Measurements from ENCODE around the gene DSEL.

DSEL gene
- total RNA-seq = 0.72 to 9.2 (median 4.7) reads per million in 9 experiments

DNA sequence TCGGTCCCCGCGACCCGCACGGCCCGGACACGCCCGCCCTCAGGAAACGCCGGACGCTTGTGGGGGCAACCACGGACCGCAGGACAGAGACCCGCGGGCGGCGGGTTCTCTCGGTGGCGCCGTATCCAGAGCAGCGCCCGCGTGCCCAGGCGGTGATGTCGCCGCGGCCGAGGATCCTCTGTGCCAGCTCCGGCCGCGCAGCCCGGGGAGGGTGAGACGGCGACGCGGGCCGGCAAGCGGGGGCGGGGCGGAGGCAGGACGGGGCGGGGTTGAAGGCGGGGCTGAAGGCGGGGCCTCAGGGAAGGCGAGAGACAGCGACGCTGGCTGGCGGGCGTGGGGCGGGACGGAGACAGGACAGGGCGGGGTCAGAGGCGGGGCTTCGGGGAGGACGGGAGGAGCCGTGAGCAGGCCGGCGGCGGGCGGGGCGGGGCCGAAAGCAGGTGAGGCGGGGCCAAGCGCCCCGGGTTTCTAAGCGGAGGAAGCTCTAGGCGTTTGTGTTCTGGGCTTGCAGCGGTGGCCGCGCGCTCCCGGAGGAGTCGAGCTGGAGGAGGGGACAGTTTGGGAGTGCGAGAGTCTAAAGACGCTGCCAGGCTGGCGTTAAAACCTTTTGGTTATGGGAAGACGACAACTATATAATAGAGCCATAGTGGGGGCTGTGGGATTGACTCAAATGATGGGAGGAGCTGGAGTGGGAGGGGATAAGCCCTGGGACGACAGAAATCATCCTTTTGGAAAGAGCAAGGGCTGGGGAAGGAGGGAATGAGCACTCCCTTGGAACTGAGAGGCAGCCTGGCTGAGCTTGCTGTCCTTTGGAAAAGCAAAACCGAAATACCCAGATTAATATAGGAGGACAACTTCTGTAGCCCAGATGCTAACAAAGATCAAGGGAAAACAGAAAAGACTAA is at the start of gene DSEL:
Gene DSEL, minus strand, starts transcription at position 182 of the 905 bp plus-strand sequence. CDS start 2,112 bp downstream, outside the sequence.
- Mint-ChIP-seq H3K4me3 (peak within 1 kb of the TSS; percentile 87 to 94), H3K9me3 (no peaks in the 10 kb centered on the region), H3K4me1 (ENCODE audit: low read depth in 2 of 2) (peaks cover 20 to 28% of the 10 kb centered on the region in 2 donors), H3K36me3 (ENCODE audit: insufficient read depth) (peaks cover 5% of the 10 kb centered on the region), H3K27ac (peak within 1 kb of the TSS; percentile 62 to 67), H3K27me3 (no peaks in the 10 kb centered on the region)
- peak; percentile 96 to 97 (median 97) for DNase-seq
- peak; percentile 92 for ATAC-seq (replicated peaks)

DNA sequence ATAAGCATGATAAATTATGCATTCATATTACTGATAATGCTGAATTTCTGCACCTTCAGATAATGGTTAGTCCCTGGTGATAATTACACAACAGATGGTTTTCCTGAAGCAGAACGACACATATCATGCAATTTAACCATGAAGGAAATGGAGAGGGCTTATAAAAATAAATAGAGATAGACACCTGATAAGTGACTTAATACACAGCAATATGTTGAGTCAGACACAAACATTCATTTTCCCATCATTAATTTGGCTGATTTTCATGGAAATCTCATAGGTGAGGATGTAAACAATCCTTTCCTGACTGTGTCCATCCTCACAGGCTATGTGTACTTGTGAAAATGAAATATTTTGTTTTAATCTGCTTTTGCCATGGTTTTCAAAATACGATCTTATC is 36.9 kb upstream of the DSEL start:
- DNase-seq = no peak
- Mint-ChIP-seq H3K36me3 (ENCODE audit: insufficient read depth) (no peaks in the 10 kb centered on the region), H3K4me3 (no peak overlapping the region), H3K9me3 (no peaks in the 10 kb centered on the region), H3K4me1 (ENCODE audit: low read depth in 2 of 2) (no peaks in the 10 kb centered on the region), H3K27me3 (no peaks in the 10 kb centered on the region), H3K27ac (no peak overlapping the region)
- ATAC-seq (replicated peaks) = no peak

DNA sequence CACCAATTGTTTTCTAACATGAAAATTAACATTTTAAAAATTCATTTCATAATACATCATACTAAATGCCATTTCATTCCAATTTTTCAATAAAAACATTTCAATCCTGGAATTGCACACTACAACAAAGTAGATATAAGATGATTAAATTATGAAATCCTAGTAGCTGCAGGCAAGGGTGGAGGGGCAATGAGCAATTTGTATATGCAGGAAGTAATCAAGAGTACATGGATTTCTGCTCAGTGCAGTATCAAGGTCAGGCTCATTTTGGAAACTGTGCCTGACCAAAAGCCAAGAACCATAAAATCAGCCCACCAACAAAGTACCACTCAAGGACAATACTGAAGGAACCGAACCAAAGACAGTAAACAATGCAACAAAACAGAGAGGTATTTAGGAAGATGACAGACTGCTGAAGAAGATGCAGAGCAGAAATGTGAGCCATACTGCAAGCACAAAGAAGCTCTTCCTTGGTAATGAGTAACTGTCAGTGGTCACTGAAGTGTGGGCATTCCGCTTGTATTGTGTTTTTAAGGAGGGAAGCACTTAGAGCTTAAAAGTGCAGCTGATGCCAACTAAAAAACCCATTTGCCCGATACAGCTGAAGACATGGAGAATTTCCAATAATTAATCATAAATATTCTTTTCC is 34.5 kb upstream of the DSEL start:
- H3K4me1 Mint-ChIP-seq (ENCODE audit: low read depth in 2 of 2) = no peaks in the 10 kb centered on the region
- H3K4me3 Mint-ChIP-seq = no peak overlapping the region
- no peaks in the 10 kb centered on the region for H3K9me3 Mint-ChIP-seq
- DNase-seq (no peak), ATAC-seq (replicated peaks) (no peak)
- no peaks in the 10 kb centered on the region for H3K36me3 Mint-ChIP-seq (ENCODE audit: insufficient read depth)
- H3K27ac Mint-ChIP-seq = no peak overlapping the region
- H3K27me3 Mint-ChIP-seq = no peaks in the 10 kb centered on the region

DNA sequence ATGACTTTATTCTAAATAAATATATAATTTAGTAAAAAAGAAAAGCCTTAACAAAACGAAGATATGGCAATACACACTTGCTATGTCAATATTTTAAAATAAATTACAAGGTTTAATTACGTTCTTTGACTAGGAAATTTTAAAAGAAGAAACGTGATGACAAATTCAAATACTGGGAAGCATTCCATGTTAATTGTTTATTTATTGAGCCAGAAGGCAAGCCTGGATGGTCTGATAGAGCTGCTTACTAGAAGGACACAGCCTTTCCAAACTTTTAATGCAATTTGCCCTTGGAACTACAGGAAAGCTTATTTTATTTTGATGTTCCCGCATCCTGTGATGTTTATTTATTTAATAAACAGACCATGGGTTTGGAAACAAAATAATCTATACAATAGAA is 33.4 kb upstream of the DSEL start:
- Mint-ChIP-seq H3K4me1 (ENCODE audit: low read depth in 2 of 2) (no peaks in the 10 kb centered on the region), H3K9me3 (no peaks in the 10 kb centered on the region), H3K36me3 (ENCODE audit: insufficient read depth) (no peaks in the 10 kb centered on the region), H3K27me3 (no peaks in the 10 kb centered on the region), H3K27ac (no peak overlapping the region), H3K4me3 (no peak overlapping the region)
- DNase-seq = no peak
- ATAC-seq (replicated peaks) = no peak

DNA sequence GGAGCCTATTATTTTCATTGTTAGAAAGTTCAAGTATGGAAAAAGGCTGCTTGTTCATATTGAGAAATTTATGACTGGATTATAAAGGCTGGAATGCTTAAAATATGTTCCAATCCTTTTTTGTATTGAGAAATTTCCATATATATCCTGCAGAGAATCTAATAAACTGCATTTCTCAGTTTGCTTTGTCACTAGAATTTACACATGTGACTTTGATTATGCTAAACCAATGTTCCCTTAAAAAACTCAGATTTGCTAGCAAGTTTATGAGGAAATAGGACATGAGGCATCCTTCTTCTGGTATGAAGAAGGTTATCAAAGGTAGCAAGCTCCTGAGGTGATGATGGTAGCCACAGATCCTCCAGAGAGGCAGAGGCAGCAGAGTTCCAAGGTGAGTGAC is 29.2 kb upstream of the DSEL start:
- Mint-ChIP-seq H3K4me3 (no peak overlapping the region), H3K9me3 (no peaks in the 10 kb centered on the region), H3K4me1 (ENCODE audit: low read depth in 2 of 2) (no peaks in the 10 kb centered on the region), H3K27me3 (no peaks in the 10 kb centered on the region), H3K36me3 (ENCODE audit: insufficient read depth) (no peaks in the 10 kb centered on the region), H3K27ac (no peak overlapping the region)
- DNase-seq = no peak
- no peak for ATAC-seq (replicated peaks)

DNA sequence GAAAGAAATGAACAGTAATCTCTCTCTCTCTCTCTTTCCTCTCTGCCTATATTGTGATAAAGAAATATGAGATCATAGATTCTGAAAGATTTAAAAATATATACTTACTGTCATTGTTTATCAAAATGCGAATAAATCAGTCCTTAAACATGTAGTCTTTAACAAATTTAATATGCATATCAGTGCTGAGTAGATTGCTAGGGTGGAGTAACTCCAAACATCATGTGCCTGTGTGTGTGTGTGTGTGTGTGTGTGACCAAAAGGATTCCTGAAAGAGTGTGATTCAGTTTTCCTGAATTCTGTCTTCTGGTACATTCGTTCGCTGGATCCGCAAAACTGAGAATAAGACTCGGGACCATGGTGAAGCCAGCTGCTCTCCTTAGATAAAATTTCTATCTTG is 24.0 kb upstream of the DSEL start:
- Mint-ChIP-seq H3K4me3 (no peak overlapping the region), H3K9me3 (no peaks in the 10 kb centered on the region), H3K4me1 (ENCODE audit: low read depth in 2 of 2) (no peaks in the 10 kb centered on the region), H3K27me3 (no peaks in the 10 kb centered on the region), H3K27ac (no peak overlapping the region), H3K36me3 (ENCODE audit: insufficient read depth) (no peaks in the 10 kb centered on the region)
- ATAC-seq (replicated peaks) = no peak
- no peak for DNase-seq

DNA sequence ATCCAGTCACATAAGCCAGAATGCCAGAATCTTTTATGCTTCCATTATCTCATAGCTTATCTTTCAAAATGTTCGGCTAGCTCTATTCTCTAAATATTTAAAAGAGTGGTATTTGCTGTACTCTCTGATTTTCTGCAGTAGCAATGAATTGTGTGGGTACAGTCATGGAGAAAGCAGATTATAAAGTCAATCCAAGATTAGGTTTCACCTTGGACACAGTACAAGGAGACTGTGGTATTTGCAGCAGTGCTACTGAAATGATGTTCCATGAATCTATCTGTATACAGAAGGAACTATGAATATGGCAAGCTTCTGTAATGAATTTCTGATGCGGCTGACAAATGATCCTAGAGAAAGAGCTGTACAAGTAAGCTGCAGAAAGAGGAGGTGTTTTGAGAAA is 15.4 kb upstream of the DSEL start:
- Mint-ChIP-seq H3K9me3 (no peaks in the 10 kb centered on the region), H3K36me3 (ENCODE audit: insufficient read depth) (no peaks in the 10 kb centered on the region), H3K27ac (no peak overlapping the region), H3K4me3 (no peak overlapping the region), H3K4me1 (ENCODE audit: low read depth in 2 of 2) (no peaks in the 10 kb centered on the region), H3K27me3 (peaks cover 21 to 24% of the 10 kb centered on the region in 2 donors)
- ATAC-seq (replicated peaks) (no peak), DNase-seq (no peak)

DNA sequence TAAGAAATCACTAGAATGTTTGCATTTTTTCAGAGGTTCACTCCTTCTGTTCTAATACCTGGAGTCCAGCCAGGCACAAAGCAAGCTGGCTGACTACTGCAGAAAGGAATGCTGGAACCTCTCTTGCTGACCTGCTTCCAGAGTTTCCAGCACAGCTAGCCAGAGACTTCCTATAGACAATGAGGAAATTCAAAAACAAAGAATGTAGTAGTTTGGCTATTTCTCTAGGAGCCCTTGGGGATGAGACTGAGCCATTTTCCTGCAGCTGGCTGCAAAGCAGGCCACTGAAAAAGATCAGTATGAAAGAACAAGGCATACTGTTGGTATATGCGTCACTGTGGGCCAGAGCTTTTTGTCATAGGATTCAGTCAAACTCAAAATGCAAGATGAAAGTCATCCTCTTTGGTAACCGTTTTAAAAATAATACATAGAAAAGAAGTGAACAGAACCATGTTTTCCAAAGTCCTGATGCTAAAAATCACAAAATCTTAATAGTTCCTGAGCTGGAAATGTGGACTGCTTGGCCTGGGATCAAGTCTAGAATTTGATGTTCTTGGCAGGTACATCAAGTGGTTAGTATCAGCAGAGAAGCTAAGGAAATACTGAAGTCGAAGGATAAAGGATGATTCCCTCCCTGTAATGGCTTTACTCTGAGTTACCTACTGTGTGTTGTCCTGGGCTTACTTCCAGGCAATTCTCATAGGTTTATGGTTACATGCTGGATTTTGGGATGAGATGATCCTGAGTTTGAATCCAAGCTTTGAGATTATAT is 9.0 kb upstream of the DSEL start:
- no peak overlapping the region for H3K4me3 Mint-ChIP-seq
- ATAC-seq (replicated peaks) (no peak), DNase-seq (no peak)
- no peaks in the 10 kb centered on the region for H3K36me3 Mint-ChIP-seq (ENCODE audit: insufficient read depth)
- no peak overlapping the region for H3K27ac Mint-ChIP-seq
- H3K9me3 Mint-ChIP-seq = no peaks in the 10 kb centered on the region
- peaks cover 18 to 22% of the 10 kb centered on the region in 2 donors for H3K27me3 Mint-ChIP-seq
- no peaks in the 10 kb centered on the region for H3K4me1 Mint-ChIP-seq (ENCODE audit: low read depth in 2 of 2)

DNA sequence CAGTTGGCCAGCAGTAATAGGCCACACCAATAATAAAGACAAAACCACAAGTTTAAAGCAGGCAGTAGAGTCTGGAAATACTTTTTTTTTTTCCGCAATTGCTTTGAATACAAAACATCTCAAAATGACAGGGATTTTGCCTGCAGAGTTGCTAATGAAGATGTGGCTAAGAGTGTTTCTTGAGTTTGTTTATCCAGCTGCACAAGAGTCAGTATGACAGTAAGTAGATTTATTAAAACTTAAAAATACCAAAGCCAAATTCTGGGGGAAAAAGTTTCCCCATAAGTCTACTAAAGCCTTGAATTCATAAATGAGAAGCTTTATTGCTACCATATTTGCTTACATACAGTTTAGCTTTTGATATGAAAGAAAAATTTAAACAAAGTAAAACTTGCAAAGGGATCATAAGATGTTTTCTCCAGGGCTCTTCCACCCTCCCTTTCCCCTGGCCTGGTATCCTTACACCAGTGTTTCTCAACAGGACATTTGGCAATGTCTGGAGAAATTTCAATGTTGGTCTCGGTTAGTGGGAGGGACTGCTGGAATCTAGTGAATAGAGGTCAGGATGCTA is 3.9 kb upstream of the DSEL start:
- H3K9me3 Mint-ChIP-seq = no peaks in the 10 kb centered on the region
- ATAC-seq (replicated peaks) = no peak

DNA sequence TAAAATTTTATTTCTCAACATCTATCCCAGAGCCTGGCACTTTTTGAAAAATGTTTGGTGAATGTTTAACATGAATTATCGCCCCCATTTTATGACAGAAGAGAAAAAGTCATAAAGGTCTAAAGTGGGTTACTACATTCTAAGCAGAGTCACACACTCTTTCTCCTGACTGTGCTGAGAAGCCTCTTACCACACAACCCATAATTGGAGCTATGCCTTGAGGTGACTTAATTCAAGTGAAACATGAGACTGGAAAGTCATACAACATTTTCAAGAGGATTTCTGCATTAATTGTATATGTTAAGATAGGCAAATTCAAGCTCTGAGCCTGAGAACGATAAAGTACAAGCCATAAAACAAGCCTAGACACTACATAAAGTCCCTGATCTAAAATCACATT is 3.1 kb upstream of the DSEL start:
- ATAC-seq (replicated peaks) = no peak
- H3K9me3 Mint-ChIP-seq = no peaks in the 10 kb centered on the region
- peaks cover 10 to 22% of the 10 kb centered on the region in 2 donors for H3K27me3 Mint-ChIP-seq
- H3K4me3 Mint-ChIP-seq = no peak overlapping the region
- no peak overlapping the region for H3K27ac Mint-ChIP-seq
- no peak for DNase-seq
- peaks cover 5% of the 10 kb centered on the region for H3K36me3 Mint-ChIP-seq (ENCODE audit: insufficient read depth)
- H3K4me1 Mint-ChIP-seq (ENCODE audit: low read depth in 2 of 2) = peaks cover 18 to 28% of the 10 kb centered on the region in 2 donors

More for the DNA sequence above, 3.9 kb upstream of the DSEL start:
- Mint-ChIP-seq H3K4me1 (ENCODE audit: low read depth in 2 of 2) (peaks cover 15 to 24% of the 10 kb centered on the region in 2 donors), H3K27me3 (peaks cover 14 to 22% of the 10 kb centered on the region in 2 donors), H3K36me3 (ENCODE audit: insufficient read depth) (peaks cover 5% of the 10 kb centered on the region), H3K27ac (no peak overlapping the region), H3K4me3 (no peak overlapping the region)
- DNase-seq = no peak

DNA sequence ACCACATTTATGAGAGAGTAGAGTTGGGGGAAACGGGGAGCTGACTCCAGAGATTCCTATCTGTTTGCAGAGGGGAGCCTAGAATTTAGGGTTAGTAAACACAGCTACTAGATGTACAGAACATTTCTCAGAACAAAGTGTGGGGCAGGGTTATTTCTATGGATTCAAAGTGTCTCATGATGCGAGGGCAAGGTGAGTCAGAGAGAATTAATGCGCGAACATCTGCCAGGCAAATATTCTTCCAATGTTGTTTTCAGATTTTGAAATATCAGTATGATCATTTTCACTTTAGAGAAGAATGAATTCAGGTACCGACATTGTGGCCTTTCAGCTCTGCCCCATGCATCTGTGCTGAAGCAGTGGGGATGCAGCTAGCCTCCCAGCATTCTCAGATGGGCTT is 2.0 kb upstream of the DSEL start:
- Mint-ChIP-seq H3K27me3 (peaks cover 10 to 17% of the 10 kb centered on the region in 2 donors), H3K27ac (no peak overlapping the region), H3K9me3 (no peaks in the 10 kb centered on the region), H3K36me3 (ENCODE audit: insufficient read depth) (peaks cover 5% of the 10 kb centered on the region), H3K4me1 (ENCODE audit: low read depth in 2 of 2) (peaks cover 18 to 28% of the 10 kb centered on the region in 2 donors), H3K4me3 (no peak overlapping the region)
- no peak for ATAC-seq (replicated peaks)
- DNase-seq = no peak

DNA sequence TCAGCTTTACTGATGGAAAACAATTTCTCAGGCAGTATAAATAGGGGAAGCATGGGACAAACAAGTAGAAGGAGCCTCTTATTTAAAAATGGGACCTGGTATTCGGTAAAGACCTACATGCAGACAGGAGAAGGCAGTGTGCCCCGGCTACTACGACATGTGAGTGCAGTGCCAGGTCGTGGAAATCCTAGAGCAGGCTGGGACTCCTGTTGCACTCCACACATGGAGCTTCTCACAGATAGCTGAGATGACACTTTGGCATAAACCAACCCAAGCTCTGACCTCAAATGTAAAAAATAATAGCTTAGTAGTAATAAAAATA is 885 bp upstream of the DSEL start:
- peak overlapping the region in 1 of 2 donors; percentile 62 for H3K27ac Mint-ChIP-seq
- DNase-seq (peak in 1 of 3 experiments; percentile 7), ATAC-seq (replicated peaks) (no peak)
- H3K9me3 Mint-ChIP-seq = no peaks in the 10 kb centered on the region
- H3K36me3 Mint-ChIP-seq (ENCODE audit: insufficient read depth) = peaks cover 5% of the 10 kb centered on the region
- H3K4me1 Mint-ChIP-seq (ENCODE audit: low read depth in 2 of 2) = peaks cover 20 to 28% of the 10 kb centered on the region in 2 donors
- H3K4me3 Mint-ChIP-seq = peak overlapping the region; percentile 87 to 94
- H3K27me3 Mint-ChIP-seq = peaks cover 3 to 5% of the 10 kb centered on the region in 2 donors

DNA sequence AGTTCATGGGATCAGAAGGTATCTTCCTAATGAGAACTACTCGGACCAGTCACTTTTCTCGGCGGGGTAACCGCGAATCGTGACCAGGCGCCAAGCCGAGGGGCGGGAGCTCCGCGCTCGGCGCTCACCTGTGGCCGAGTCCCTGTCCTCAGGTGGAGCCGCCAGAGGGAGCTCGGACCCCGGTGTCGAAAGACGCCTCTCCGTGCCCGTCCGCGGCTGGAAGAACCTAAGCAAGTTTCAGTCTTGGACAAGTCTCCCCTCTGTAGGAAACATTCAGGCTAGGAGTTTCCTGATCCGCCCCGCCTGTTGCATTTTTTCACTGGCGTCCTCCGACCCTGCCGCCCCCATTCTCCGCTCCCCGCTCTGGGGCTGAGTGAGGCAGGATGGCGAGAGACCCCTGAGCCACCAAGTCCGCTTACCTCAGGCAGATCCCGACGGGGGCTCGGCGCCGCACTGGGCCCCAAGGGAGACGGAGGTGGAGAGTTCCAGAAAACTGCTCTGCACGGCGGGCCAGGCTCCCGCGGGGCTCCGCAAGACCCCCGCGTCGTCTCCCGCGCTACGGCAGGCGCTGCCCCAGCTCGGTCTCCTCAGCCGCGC is 480 bp downstream of the DSEL start:
- H3K27me3 Mint-ChIP-seq = no peaks in the 10 kb centered on the region
- H3K36me3 Mint-ChIP-seq (ENCODE audit: insufficient read depth) = peaks cover 5% of the 10 kb centered on the region
- DNase-seq (peak; percentile 27 to 48 (median 32)), ATAC-seq (replicated peaks) (peak; percentile 23)
- peaks cover 20 to 28% of the 10 kb centered on the region in 2 donors for H3K4me1 Mint-ChIP-seq (ENCODE audit: low read depth in 2 of 2)
- peak overlapping the region; percentile 87 to 94 for H3K4me3 Mint-ChIP-seq
- no peaks in the 10 kb centered on the region for H3K9me3 Mint-ChIP-seq
- H3K27ac Mint-ChIP-seq = peak overlapping the region; percentile 55 to 67

All from effector memory CD8-positive, alpha-beta T cell (primary cell).